ENCODE data around the gene PLEKHG2.

Gene PLEKHG2

GRCh38 chr19:39411081-39411831, 1.2 kb upstream of the PLEKHG2 start:
- peak overlapping the region; percentile 82 for H3K4me3 ChIP-seq (ENCODE audit: low read depth, low read length)
- no peak for DNase-seq (ENCODE audit: low read depth)
- TF ChIP-seq CTCF (IDR thresholded peaks at IDR 0.05; ENCODE audit: control insufficient read depth, extremely low read depth, insufficient read depth) = no peak

- H3K4me3 ChIP-seq (ENCODE audit: low read depth, low read length) = peak overlapping the region; percentile 82
- DNase-seq (ENCODE audit: low read depth) = peak; percentile 69
- peak; percentile 78 for TF ChIP-seq CTCF (IDR thresholded peaks at IDR 0.05; ENCODE audit: control insufficient read depth, extremely low read depth, insufficient read depth)
These were observed 703 bp upstream of the PLEKHG2 start for GRCh38 chr19:39411832-39412099.

- no peak for TF ChIP-seq CTCF (IDR thresholded peaks at IDR 0.05; ENCODE audit: control insufficient read depth, extremely low read depth, insufficient read depth)
- H3K4me3 ChIP-seq (ENCODE audit: low read depth, low read length) = peak overlapping the region; percentile 82
- DNase-seq (ENCODE audit: low read depth) = no peak
These were observed 400 bp downstream of the PLEKHG2 start for GRCh38 chr19:39412867-39413271.

- DNase-seq (ENCODE audit: low read depth) = no peak
- H3K4me3 ChIP-seq (ENCODE audit: low read depth, low read length) = peak overlapping the region; percentile 82
These were observed 922 bp downstream of the PLEKHG2 start for GRCh38 chr19:39413272-39413910.

GRCh38 chr19:39413911-39414608, 1.6 kb downstream of the PLEKHG2 start:
- TF ChIP-seq CTCF (IDR thresholded peaks at IDR 0.05; ENCODE audit: control insufficient read depth, extremely low read depth, insufficient read depth) = 0 out of 2 replicates have a peak, but pooled peaks have one; percentile 9
- H3K4me3 ChIP-seq (ENCODE audit: low read depth, low read length) = no peak overlapping the region
- DNase-seq (ENCODE audit: low read depth) = no peak

More at GRCh38 chr19:39413272-39413910, 922 bp downstream of the PLEKHG2 start:
- TF ChIP-seq CTCF (IDR thresholded peaks at IDR 0.05; ENCODE audit: control insufficient read depth, extremely low read depth, insufficient read depth) = no peak

GRCh38 chr19:39415111-39416046, 2.9 kb downstream of the PLEKHG2 start:
- DNase-seq (ENCODE audit: low read depth) = no peak
- no peak overlapping the region for H3K4me3 ChIP-seq (ENCODE audit: low read depth, low read length)
- no peak for TF ChIP-seq CTCF (IDR thresholded peaks at IDR 0.05; ENCODE audit: control insufficient read depth, extremely low read depth, insufficient read depth)

Measured in LNCaP clone FGC (cell line).